Glomerular visceral epithelial cell (primary cell): ENCODE data around the gene SHC4.

ENCODE experiments used
- DNase-seq: peaks from one replicate; pipeline ENCODE4 v3.0.0-alpha.2; 2016; ENCODE audit errors: extremely low spot score

The SHC4 gene

DNA sequence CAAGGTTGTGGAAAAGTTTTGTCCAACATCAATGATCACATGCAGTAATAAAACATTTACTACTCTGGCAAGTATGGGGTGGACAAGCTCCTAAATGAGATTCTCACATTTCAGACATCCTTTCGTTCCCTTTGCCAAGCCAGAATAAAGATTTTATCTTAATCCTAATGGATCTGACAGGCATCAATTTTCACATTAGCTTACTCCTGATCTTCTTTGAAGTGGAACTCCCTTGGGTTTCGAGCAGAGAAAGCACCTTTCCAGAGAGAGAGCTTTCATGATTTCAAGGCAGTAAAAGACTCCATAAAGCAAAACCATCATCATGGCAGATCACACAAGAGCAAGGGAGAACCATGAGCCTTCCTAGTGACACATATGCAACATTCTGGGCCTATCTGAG lies 113.1 kb downstream of the SHC4 start:
- DNase-seq = no peak

DNA sequence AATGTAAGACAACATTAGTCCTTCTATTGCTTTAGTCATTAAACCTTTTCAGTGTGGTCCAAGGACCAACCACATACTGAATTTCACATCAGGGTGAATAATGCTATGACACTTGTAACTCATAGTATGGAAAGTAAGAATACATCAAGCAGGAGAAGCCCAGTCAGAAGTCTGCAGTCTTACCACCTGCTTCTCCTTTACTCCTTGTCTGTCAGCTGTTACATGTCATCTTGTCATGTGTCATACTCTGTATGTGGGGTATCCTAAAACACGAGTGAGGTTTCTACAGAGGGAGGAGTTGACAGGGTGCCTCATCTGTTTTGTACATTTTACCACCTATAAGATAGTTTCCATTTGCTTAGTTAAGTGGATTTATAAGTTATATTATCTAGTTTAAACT lies 118.6 kb downstream of the SHC4 start:
- no peak for DNase-seq

DNA sequence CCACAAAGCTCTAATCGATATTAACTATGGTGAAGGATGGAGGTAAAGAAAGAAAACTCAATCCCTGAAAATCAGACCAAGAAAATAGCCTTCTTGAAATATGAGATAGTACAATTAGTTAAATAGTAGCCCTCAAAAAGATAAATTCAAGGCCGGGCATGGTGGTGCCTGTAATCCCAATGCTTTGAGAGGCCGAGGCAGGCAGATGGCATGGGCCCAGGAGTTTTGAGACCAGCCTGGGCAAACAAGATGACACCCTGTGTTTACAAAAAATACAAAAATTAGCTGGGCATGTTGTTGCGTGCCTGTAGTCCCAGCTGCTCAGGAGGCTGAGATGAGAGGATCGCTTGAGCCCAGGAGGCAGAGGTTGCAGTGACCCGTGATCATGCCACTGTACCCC lies 121.2 kb downstream of the SHC4 start:
- no peak for DNase-seq

DNA sequence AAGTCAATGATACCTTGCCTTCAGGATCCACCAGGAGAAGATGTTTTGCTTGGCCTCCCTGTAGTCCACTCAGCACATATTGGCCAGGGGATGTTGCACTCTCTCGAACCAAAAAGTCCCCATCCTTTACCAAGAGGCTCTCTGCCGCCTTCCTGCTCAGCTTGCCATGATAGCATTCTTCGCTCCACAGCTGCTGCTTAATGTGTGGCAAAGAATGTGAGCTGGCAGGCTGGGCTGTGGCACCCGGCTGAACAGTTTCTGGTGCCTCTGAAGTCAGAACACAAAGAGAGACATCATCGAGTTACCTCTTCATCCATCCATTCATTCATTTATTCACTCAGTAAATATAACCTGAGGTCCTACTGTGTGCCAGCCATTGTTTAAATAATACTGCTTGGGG lies 129.0 kb downstream of the SHC4 start:
- DNase-seq = no peak

DNA sequence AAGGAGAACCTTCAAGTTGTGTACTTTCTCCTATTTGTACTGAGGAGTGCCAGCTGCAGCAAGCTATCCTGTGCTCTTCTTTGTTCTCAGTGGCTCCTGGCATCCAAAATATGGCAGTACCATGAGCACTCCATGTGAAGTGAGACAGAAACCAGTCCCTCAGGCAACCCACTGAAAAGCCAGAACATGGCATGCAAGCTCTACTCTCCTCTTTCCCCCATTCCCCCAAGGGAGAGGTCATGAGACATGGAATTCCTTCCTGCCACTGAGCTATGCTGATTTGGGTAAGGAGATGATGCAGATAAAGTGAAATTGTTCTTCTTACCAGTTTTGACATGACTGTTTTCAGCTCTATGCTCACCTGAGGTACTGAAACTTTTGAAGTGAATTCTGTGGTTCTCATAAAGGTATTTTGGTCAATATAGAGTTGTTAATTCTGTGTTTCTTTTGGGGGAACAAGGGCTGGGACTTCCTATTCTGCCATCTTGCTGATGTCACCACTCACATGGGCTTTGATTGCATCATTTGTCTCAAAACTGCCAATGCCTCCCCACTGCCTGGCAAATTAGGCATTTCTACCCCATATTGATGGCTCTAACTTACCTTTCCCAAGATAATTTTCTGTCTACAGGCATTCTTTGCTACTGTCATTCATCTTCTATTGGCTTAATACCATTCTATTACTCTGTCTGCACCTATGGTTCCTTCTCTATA lies 130.0 kb downstream of the SHC4 start:
- no peak for DNase-seq

DNA sequence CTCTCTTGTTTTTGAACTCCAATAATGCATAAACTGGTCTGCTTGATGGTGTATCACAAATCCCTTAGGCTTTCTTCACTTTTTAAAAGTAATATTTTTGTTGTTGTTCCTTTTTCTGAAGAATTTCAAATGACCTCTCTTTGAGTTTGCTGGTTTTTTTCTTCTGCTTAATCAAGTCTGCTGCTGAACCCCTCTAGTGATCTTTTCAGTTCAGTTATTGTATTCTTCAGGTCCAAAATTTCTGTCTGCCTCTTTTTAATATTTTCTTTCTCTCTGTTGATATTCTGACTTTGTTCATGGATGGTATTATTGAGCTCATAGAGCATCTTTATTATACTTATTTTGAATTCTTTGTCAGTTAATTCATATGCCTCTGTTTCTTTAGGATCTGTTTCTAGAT lies 131.1 kb downstream of the SHC4 start:
- DNase-seq = no peak

DNA sequence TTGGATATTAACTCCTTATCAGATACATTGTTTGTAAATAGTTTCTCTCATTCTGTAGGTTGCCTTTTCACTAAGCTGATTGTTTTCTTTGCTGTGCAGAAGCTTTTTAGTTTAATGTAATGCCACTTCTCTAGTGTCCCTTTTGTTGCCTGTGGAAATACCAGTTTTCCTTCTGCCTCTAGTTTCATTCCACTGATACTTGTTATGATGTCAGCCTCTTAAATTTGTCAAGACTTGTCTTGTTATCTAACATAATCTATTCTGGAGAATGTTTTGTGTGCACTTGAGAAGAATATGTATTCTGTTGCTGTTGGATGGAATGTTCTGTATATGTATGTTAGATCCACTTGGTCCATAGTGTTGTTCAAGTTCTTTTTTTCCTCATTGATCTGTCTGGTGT lies 134.8 kb downstream of the SHC4 start:
- no peak for DNase-seq

DNA sequence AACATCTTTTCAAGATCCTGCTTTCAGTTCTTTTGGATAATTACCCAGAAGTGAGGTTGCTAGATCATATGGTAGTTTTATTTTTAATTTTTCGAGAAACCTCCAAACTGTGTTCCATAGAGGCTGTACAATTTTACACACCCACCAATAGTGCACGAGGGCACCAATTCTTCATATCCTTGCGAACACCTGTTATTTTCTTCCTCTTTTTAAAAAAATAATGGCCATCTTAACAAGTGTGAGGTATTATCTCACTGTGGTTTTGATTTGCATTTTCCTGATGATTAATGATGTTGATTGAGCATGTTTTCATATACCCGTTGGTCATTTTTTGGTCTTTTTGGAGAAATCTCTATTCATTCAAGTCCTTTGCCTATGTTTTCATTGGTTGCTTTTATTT lies 135.2 kb downstream of the SHC4 start:
- no peak for DNase-seq

DNA sequence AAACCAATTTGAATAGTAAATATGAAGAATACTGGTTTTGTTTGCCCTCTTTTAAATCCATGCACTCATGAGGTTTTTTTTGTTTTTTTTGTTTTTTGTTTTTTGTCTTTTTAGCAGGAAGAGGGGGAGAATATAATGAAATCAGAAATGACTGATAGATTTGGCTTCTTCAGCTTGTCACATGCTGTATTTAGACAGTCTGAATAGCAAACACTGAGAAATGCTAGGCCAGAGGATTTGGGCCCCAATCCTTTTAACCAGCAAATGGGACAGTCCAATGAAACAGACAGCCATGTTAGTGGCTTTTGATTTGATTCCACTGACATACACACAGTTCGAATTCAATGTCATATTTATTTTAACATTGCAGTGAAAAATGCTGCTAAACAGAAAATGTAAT lies 138.6 kb downstream of the SHC4 start:
- DNase-seq = no peak

DNA sequence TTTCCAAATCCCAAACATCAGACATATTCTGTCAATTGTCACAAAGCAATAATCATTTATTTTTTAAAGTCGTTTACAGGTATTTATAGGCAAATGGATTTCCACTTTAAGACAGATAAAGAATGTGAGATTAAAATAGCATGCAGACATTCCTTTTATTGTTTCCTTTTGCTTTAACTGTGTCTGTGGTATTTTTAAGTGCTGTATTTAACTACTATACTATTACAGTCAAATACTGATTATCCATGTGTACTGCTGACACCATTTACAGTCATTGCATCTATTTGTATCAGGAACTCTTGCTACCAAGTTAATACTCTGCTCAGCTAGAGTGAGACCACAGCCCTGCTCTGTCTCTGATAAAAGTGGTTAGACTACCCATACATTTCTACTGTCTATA lies 140.0 kb downstream of the SHC4 start:
- DNase-seq = no peak

DNA sequence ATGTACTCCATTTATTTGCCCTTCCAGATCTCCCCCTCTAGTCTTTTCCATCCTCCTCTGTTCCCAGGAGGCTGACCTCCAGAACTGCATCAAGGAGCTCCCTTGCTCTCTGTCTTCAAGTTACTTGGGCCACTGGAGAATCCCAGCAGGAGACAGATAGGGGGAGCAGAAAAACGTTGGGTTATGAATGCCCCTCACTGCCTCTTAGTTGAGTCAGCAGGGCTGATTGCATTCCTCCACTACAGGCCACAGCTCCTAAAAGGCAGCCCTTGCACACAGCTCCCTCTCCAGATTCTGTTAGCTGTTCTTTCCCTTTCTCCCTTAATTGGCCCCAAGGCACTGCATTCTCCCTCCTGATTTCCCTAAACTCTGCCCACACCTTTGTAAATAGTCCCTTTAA lies 140.5 kb downstream of the SHC4 start:
- DNase-seq = no peak

DNA sequence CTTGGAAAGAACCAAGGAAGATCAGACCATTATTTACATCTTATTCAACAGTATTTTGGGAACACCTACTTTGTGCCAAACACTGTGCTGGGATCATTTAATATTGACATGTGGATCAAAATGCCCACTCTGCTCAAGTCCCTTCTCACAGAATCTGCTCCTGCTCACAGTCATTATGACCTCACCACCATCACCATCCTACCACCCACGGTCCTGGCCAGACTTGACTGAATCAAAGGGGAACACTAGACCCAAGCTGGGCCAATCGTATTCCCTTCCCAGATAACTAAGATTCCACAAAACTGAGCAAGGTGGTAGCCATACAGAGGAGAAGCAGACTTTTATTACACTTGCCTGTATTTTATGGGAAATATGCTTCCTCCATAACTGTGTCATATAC lies 149.4 kb downstream of the SHC4 start:
- no peak for DNase-seq

DNA sequence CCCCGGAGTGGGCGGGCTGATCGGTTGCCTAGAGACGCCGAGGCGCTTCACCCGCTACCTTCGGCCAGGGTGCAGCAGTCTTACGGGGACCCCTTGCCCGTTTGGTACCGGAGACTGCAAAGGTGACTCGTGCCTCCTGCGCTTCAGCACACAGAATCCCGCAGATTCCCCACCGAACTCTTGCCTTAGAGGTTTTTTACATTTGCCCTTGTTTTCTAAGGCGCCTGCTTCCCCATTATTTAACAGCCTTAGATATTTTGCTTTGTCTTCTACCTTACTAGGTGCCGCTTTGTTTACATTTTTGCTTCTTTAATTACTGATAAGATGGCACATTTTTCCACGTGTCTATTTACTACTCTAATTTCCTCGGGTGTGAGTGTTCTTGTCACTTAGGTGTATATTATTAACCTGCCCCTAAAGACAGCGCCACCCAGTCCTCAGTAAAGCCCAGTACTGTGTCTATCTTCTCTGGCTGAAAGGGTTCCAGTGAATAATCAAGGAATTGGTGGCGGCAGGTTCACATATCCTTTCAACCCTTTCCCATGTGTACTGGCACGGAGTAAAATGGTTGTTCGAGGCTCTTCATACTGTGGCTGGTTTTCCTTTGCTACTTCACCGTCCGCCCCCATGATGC lies 152.3 kb downstream of the SHC4 start:
- DNase-seq = no peak

DNA sequence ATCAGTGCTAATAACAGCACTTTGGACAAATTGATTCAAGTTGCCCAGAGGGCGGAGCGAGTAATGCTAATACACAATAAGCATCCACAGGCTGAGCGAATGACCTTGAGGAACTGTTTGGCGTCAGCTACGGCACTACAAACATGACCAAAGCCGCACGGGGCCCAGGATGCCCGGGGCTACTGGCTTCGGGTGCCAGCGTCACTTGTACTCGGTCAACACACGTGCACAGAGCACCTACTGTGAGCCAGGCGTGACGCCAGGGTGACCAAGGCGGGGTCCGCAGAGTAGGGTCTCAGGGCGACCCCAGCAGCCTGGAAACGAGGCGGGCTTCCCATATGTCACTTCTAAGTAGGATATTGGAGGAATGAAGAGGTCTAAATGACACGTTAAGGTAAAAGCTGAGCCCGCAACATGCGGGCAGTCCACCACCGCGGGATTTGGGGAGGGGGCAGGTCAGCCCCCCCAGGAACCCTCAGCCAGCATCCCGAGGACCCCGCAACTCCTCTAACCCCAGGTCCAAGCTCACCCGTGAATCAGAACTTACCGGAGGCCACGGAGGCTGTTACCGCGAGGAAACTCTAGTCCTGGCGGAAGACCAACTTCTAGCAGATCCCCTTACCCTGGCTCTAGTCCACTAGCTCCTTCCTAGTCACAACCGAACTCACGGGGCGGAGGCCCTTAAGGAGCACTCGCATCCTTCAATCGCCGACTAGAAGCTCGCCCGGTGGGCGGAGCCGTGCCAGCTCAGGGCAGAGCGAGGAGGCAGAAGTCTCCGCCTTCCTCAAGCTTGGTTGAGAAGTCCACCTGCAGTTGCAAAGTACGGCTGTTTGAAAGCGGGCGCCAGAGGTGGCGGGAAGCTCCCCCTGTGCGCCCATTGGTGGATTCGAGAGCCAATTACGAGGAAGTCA lies 153.1 kb downstream of the SHC4 start, which contains the start of gene CEP152:
Gene CEP152 (minus strand): TSS at position 656 of the 911 bp plus-strand sequence. CDS start 5,420 bp downstream, outside the sequence.
- peak; percentile 100 for DNase-seq

DNA sequence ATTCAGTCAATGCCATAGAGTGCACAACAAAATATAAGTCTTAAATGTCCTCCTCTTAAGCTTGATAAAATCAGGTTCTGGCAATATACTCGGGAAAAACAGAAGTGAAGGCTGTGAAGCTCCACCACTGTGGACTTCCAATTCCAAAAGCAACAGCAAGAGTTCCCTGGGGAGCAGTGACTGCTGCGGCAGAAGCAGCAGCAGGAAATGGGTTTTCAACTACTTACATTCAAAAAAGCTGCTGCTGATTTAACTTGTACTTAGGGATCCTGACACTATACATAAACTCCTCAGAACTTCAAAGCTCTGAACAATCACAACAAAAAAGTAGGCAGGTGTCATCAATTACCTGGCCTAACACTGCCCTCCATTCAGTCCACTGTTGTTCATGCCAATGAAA lies 157.6 kb downstream of the SHC4 start:
- DNase-seq = no peak

DNA sequence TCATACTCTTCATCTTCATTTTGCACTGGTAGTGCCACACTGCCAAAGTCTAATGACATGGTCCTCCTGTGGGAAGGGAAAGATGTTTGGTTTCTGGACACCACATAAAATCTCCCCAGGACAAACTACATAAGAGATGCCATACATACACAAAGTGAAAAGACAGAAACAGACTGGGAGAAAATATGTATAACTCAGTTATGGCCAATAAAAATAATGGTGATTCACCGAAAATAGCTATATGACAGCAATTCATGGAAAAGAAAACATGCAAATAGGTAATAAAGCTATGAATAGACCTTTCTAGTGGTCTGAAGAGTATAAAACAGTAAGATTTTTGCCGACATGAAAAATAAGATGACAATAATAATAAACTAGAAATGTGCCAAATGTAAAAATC lies 158.1 kb downstream of the SHC4 start:
- DNase-seq = no peak

DNA sequence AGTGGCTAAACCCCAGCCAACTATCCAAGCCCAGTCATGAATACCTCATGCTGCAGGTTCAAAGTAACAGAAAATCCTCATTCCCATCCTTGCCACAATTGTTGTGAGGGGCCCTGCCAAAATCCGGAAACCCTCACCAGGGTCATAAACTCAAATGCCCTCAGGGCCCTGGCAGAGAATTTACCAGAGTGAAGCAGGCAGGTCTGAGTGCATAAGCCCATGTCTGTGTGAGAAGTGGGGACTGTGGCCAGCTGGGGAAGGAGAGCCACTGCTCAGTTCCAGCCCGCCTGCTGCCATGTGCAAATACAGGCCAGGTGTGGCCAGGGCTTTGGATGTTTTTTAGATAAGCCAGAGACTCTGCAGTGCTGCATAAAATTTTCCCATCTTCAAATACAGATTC lies 159.8 kb downstream of the SHC4 start:
- no peak for DNase-seq

DNA sequence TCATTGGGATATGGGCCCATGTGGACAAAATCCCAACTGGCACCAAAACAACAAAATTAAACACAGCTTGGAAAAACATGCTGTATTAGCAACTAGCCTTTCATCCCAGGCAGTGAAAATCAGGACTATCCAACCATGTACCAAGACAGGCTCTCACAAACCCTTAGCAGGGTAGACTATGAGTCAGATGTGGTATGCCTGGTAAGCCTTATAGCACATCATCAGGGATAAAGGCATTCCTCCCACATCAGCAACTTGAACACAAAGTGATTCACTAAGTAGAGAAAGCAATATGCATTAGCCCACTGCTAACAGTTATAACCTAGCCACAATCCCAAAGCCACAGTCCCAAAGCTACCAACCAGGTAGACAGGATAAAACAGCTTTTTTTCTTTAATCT lies 160.9 kb downstream of the SHC4 start:
- DNase-seq = peak; percentile 89

DNA sequence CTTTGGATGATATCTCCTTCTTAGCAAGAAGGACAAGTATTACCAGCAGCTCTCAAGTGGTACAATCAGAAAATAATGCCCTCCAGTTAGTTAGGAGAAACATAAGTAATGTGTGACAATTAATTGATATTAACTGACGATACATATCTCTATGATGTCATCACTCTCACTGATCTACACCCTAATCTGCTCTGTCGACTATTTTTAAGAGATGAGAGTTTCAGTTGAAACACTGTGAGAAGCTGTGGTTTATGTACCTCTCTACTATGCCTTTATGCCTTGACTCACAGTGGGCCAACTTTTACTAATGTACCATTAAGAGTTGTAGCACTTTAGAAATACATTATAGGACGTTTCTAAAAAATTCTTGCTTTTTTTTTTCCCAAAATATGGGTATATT lies 161.5 kb downstream of the SHC4 start:
- DNase-seq = no peak

DNA sequence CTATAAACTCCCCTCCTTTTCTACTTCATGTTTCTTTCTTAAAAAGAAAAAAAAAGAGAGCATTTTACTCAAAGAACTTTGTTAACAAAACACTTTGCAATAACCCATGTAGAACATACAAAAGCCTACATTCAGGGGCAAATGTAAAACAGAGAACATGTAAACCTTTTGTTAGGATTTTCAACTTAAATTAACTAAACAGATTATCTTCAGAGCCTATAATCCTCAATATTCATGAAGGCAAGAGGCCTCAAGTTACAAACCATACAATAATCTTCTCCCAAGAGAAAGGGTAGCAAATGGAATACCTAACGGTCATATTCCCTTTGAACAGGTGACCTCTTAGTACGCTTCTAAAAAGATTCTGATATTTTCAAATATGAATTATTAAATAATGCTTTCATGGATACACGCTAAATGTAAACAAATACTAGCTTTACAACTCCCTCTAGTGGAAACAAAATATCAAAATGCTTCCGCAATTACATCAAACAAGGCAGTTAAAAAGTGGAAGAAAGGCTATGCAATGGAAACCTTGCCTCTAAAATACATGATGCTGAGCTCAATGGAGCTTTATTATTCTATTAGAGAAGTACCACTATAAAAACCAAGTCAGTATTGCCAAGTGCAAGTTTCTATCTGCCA lies 162.8 kb downstream of the SHC4 start:
- no peak for DNase-seq

DNA sequence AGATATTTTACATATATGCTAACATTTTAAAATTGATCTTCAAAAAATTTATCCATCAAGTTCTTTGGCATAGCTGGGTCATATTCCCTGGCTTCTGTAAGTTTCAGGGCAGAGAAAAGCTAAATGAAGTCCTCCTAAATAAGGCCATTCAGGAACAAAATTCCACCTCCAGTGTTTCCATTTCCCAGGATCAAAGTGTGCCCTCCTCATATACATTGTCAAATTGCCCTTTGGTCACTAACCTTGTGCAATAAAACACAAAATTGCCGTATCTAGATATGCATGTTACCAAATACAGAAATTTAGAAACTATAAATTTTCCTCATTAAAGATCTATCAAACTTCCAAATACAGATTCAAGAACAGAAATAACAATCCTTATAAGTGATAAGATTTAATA lies 163.5 kb downstream of the SHC4 start:
- no peak for DNase-seq

DNA sequence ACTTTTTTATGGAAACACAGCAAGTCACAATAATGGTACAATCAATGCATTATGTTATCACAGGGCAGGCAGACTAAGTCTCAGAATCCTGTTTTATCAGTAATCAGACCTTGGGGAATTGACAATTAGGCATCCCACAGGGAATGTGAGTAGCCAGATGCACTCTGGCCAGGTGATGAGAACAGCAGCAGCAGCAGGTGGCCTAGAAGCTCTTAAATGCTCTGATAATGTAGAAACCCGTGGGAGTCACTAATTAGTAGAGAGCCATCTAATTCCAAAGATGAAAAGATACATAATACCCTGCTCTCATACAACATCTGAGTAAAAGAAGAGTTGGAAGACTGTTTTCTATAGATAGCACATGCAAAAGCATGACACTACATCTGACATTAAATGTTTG lies 165.4 kb downstream of the SHC4 start:
- no peak for DNase-seq
